ENCODE measurements around the gene MFN1.

DNA sequence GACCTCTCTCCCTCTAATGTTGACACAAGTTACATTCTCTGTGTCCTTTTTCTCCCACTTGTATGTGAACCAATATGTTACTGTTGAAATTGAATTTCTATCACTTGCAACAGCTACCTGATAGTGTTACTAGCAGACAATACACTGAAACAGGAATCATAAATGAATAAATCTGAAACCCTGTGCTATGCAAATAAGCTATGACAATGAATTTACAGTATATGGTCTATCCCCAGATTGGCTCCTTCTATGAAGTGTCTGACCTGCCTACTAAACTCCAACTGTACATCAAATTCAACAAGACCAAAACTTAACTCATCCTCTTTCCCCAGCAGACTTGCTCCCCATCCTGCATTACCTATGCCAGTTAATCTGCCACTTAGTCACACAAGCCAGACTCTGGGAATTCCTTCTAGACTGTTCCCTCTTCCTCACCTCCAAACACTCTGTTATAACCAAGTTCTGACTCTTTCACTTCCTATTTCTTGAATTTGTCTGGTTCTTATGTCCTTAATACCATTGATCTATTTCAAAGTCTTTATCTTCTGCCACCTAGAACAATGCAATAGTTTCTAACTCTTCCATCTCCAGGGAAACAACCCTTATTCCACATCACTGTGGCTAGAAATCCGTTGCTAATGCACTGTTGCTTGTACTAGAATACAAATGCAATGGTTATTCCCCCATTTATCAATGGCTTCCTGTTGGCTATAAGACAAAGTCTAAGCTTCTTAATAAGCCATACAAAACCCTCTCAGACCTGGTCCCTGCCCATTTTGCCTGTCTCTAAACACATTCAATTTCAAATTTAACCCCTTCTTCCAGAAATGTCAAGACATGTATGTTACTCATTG lies 38.1 kb upstream of the MFN1 start:
- TF ChIP-seq EZH2phosphoT487 (IDR thresholded peaks at IDR 0.05; ENCODE audit: insufficient read depth, low read depth) (no peak), EZH2 (IDR thresholded peaks at IDR 0.05; ENCODE audit: insufficient read depth, poor library complexity, severe bottlenecking) (no peak)
